SK-N-SH treated with all-trans-retinoic acid at 6 μM for 48 hours (cell line): ENCODE data around the gene PELI3.
"Not testable (repeated sequence)": the region's sequence is repeated elsewhere in the genome, so short reads cannot be mapped to it uniquely, and the experiment has no call there.

ENCODE experiments used
- ARNTL ChIP-seq: fragments of 450-650 bp; formaldehyde crosslinking; IDR thresholded peaks from 2 replicates; pipeline ENCODE4 v1.5.0; 2020; ENCODE audit warnings: low read depth, mild to moderate bottlenecking, moderate library complexity, borderline replicate concordance
- CREB5 ChIP-seq: fragments of 250-450 bp; sonication (Bioruptor Pico); IDR thresholded peaks from 2 replicates; pipeline ENCODE4 v1.5.1; 2020; ENCODE audit warnings: low read depth, mild to moderate bottlenecking, moderate library complexity
- GLIS3 ChIP-seq: fragments of 250-450 bp; sonication (Bioruptor Pico); IDR thresholded peaks from 2 replicates; pipeline ENCODE4 v1.5.0; 2020; ENCODE audit warnings: mild to moderate bottlenecking, moderate library complexity
- ISL1 ChIP-seq: fragments of 250-450 bp; sonication (Bioruptor Pico); IDR thresholded peaks from 2 replicates; pipeline ENCODE4 v2.1.2; 2022; ENCODE audit warnings: mild to moderate bottlenecking, moderate library complexity
- PATZ1 ChIP-seq: fragments of 250-450 bp; sonication (Bioruptor Pico); IDR thresholded peaks from 2 replicates; pipeline ENCODE4 v1.8.0; 2020; ENCODE audit warnings: mild to moderate bottlenecking, moderate library complexity, borderline replicate concordance
- ZFP3 ChIP-seq: fragments of 250-450 bp; sonication (Bioruptor Pico); IDR thresholded peaks from 2 replicates; pipeline ENCODE4 v1.5.0; 2020; ENCODE audit warnings: mild to moderate bottlenecking, moderate library complexity
- ZFP30 ChIP-seq: fragments of 450-650 bp; formaldehyde crosslinking; IDR thresholded peaks from 2 replicates; pipeline ENCODE4 v1.5.0; 2022; ENCODE audit warnings: mild to moderate bottlenecking, moderate library complexity

GRCh38 chr11:66431871-66432329 is 34.8 kb upstream of the PELI3 start:
- TF ChIP-seq ISL1 (CRISPR knock-in tag); ZFP30 (CRISPR knock-in tag); PATZ1 (CRISPR knock-in tag); ZFP3; GLIS3 (CRISPR knock-in tag); CREB5 (CRISPR knock-in tag); ARNTL (CRISPR knock-in tag): not testable (repeated sequence)
